Fibroblast of the aortic adventitia (primary cell): ENCODE measurements around the gene SH3BP5L. TPM values are rescaled to one million over a fixed set of nuclear protein-coding genes. Genes with fewer than 3 reads are reported as not detected.

Experiments used
- DNase-seq: peaks from one replicate; pipeline ENCODE4 v3.0.0-alpha.2; 2010; ENCODE audit warnings: low read depth
- H3K4me3 ChIP-seq: 2 replicates; pipeline ENCODE4 v1.5.1; 2011; ENCODE audit warnings: low read depth, mild to moderate bottlenecking, control low read depth, low read length, moderate library complexity
- total RNA-seq: library from RNA; depleted of rRNA; stranded (reverse); fragments of >200 nt; gene quantifications from 2 replicates; pipeline ENCODE4 v1.2.3, GENCODE V29; 2012; ENCODE audit warnings: low replicate concordance
- TF ChIP-seq, protein P1 (sequence below): IDR thresholded peaks from 2 replicates; pipeline ENCODE4 v1.5.1; 2011; ENCODE audit warnings: mild to moderate bottlenecking, low read length, control low read depth, inconsistent platforms; ENCODE audit not compliant: insufficient read depth

SH3BP5L gene
- total RNA-seq, 1 donor, result 21.8 TPM

DNA sequence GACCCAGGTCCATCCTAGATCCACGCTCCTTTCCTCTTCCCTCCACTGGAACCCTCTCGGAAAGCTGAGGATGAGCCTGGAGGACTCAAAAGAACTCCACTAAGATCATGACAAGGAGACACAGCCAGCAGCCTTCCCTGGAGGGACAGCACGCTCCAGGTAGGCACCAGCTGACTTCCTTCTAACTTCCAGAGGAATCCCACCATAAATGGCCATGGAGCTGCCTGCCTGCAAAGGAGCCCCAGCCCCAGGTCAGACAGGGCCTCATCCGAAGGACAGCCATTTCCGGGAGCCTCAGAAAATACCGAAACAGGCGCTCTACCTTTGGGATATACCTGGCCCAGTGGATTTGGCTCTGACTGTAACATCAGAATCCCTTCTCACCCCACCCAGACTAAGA lies 4.1 kb downstream of the SH3BP5L start:
- TF ChIP-seq, protein P1, sequence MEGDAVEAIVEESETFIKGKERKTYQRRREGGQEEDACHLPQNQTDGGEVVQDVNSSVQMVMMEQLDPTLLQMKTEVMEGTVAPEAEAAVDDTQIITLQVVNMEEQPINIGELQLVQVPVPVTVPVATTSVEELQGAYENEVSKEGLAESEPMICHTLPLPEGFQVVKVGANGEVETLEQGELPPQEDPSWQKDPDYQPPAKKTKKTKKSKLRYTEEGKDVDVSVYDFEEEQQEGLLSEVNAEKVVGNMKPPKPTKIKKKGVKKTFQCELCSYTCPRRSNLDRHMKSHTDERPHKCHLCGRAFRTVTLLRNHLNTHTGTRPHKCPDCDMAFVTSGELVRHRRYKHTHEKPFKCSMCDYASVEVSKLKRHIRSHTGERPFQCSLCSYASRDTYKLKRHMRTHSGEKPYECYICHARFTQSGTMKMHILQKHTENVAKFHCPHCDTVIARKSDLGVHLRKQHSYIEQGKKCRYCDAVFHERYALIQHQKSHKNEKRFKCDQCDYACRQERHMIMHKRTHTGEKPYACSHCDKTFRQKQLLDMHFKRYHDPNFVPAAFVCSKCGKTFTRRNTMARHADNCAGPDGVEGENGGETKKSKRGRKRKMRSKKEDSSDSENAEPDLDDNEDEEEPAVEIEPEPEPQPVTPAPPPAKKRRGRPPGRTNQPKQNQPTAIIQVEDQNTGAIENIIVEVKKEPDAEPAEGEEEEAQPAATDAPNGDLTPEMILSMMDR, result no peak
- peak overlapping the region; percentile 9 for H3K4me3 ChIP-seq
- DNase-seq, result no peak

DNA sequence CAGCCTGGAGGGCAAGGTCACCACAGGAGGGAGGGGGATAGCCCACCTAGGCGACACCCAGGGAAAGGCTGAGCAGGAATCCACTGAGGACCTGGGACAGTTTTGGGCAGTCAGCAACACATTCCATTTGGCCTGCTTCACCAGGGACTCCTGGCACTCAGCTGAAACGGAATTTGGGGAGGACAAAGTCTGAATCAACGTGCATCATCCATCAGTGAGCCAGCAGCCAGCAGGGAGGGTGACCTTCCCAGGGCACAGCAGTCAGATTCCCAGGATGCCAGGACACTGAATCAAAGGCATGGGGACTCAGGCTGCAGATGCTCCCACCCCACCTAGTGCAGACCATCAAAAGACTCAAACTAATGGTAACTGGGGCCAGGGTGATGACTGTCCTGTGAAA lies 4.6 kb downstream of the SH3BP5L start:
- DNase-seq, result peak; percentile 76
- peak overlapping the region; percentile 5 for H3K4me3 ChIP-seq
- TF ChIP-seq, protein P1, result no peak

DNA sequence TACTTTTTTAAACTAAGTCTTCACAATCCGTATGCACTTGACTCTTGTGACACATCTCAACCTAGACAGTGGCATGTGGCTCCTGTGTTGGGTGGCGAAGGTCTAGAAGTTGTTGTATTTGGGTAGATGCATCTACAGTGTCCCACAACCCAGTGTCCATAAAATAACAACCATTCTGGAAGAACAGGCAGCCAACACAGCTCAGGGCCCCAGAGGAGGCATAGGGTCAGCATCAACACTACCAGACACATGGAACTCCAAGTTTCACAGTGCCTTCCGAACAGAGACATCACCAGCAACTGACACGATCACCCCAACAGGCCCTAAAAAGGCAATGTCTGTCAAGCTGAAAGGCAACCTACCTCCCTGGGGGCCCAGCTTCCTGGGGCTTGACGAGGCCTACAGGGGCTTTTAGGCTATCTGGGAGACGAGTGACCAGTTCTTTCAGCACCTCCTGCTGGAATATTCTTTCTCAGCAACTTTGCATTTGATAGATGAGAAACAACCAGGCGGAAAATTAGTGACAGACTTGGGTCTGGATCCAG lies 5.6 kb downstream of the SH3BP5L start:
- TF ChIP-seq, protein P1, result no peak
- no peak overlapping the region for H3K4me3 ChIP-seq
- DNase-seq, result no peak

DNA sequence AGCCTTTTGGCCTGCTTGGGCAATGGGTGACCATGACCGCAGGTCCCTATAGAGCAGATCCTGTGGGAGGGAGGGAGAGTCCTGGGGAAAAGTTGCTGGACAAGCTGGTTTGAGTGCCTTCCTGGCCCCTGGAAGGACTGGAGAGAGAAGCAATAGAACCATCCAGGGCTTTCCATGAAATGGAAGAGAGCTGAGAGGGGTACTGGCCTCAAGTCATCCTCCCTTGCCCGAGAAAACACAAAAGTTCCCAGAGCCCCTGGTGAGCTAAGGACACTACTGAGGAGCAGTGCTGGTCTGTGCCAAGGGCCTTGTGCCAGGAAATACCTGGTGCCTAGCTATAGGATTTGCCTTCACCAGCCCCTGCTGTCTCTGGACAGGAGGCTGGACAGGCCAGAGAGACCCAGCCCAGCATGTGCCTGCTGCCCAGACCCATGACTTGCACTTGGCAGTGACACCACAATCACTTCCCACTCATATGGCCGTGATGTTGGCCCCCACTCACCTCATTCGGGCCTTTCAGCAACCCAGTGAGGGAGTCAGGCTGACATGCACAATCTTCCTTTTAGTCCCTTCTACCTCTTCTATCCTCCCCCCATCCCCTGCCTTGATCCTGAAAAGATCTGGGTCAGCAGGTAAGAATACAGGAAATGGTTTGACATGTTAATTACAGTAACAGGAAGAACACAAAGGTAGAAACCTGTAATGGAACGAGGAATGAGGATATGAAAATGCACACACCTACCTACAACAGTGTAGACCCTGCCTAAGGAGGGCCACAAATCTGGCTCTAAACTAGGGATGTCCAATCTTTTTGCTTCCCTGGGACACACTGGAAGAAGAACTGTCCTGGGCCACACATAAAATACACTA lies 7.0 kb downstream of the SH3BP5L start:
- TF ChIP-seq, protein P1, result no peak
- no peak for DNase-seq
- H3K4me3 ChIP-seq, result no peak overlapping the region

DNA sequence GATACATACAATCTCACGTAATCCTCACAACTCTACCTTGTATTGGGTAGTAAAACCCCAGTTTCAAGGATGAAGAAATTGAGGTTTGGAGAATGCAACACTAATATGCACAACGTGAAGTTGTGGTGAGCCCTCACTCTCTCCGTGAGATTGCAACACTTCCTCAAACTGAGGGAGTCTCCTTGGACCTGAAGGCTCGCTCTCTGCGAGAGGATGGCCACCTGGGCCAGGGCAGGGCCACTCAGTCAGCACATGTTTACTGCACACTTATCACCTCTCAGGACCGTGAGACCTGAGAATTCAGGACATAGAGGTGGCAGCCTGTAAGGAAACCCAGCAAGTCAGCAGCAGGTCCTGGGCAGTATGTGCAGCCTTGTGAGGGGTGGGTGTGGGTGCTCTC lies 8.7 kb downstream of the SH3BP5L start:
- DNase-seq, result no peak
- H3K4me3 ChIP-seq, result no peak overlapping the region

DNA sequence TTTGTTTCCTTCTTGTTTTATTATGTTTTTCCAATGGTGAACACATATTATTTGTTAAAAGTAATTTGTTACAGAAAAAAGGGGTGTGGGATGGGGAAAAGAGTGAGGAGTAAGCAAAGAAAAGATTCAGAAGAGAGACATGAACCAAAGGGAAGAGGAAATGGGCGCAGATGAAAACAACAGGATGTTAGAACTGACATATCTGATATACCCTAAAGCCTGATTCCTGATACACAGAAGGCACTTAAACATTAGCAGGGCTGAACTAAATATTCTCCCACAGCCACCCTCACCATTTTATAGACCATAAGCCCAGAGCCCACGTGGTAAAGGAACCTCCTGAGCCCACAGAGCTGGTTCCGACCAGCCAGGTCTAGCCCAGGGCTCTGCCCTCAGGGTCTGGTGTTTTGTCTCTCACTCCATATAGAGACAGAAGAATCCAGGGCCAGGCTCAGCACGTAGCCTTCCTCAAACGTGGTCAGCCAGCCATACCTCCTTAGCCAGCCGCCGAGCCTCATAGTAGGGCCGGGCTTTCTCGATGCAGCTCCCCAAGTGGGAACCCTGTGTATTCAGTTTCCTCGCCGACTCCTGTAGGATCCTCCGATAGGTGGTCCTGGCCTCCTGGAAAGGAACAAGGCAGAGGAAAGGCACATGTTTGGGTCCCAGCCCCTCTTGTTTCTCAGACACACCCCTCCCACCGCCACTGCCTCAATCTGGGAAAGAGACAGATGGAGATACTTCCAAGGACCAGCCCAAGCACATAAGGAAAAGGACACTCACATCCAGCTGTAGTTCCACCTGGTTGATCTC lies 9.5 kb downstream of the SH3BP5L start:
- TF ChIP-seq, protein P1, result no peak
- no peak overlapping the region for H3K4me3 ChIP-seq
- DNase-seq, result no peak

More for the DNA sequence above, 8.7 kb downstream of the SH3BP5L start:
- TF ChIP-seq, protein P1, result no peak
